Ovary (tissue), 9 donors: ENCODE results near the gene CCDC188. TPM values are rescaled to one million over a fixed set of nuclear protein-coding genes. Genes with fewer than 3 reads are reported as not detected.

Source experiments
- DNase-seq, 5 donors: peaks; one replicate each; pipeline ENCODE4 v3.0.0-alpha.2; 2019 to 2020
- H3K27ac ChIP-seq, 2 donors: fragments of 200-600 bp; one replicate each; pipeline versions ENCODE4 v1.5.1 to v1.8.0; 2019 to 2022
- H3K27me3 ChIP-seq: fragments of 200-600 bp; one replicate; pipeline ENCODE4 v1.8.0; 2022
- H3K36me3 ChIP-seq: fragments of 200-600 bp; sonication (generic); one replicate; pipeline ENCODE4 v1.5.1; 2019
- H3K4me1 ChIP-seq: one replicate; pipeline ENCODE4 v1.8.1; 2013; ENCODE audit warnings: mild to moderate bottlenecking, moderate library complexity; ENCODE audit not compliant: insufficient read depth
- H3K4me3 ChIP-seq: fragments of 200-600 bp; sonication (generic); one replicate; pipeline ENCODE4 v1.5.1; 2017
- H3K9me3 ChIP-seq, 2 donors: fragments of 200-600 bp in 1 of 2; sonication (generic) in 1 of 2; one replicate each; pipeline versions ENCODE4 v1.5.1 to v1.8.1; 2013 to 2019; ENCODE audit warnings: mild to moderate bottlenecking in 1 of 2, moderate library complexity in 1 of 2
- CTCF ChIP-seq, 3 donors: fragments of 450-650 bp in 2 of 3; fragments of 200-600 bp in 1 of 3; IDR thresholded peaks; one replicate each; pipeline versions ENCODE4 v1.5.1 to v1.8.0; 2016 to 2022; ENCODE audit warnings: antibody characterized with exemption in 3 of 3, mild to moderate bottlenecking in 1 of 3
- EP300 ChIP-seq: sonication (generic); formaldehyde crosslinking; IDR thresholded peaks from one replicate; pipeline ENCODE4 v1.6.1; 2017; ENCODE audit warnings: antibody characterized with exemption
- POLR2A ChIP-seq: fragments of 450-650 bp; IDR thresholded peaks from one replicate; pipeline ENCODE4 v1.6.1; 2017; ENCODE audit warnings: antibody characterized with exemption, mild to moderate bottlenecking, moderate library complexity
- WGBS, 3 donors: extraction: QIAGEN DNeasy Blood & Tissue Kit in 1 of 3; methylation state at CpG; one replicate each; pipeline versions ENCODE4 v1.1.5 to v1.1.7; 2013 to 2017; 5-methylcytosine and 5-hydroxymethylcytosine counted together
- intact Hi-C, 4 donors: fragments of 100-400 bp; cut with DNase I; formaldehyde crosslinking; loops; one replicate each; pipeline versions ENCODE4 v1.11.0 to v1.15.1; 2022 to 2023
- polyA plus RNA-seq, 2 donors: library from polyadenylated mRNA; stranded (reverse); fragments of 200-250 nt in 1 of 2; fragments of 350-450 nt in 1 of 2; fragmentation: Illumina TruSeq in 1 of 2; extraction: RNeasy Lipid Tissue Mini Kit (QIAGEN cat#74804) in 1 of 2; gene quantifications; one replicate each; pipeline ENCODE4 v1.2.3, GENCODE V29; 2013 to 2014
- total RNA-seq, 7 donors: library from RNA; depleted of rRNA in 2 of 7; stranded (reverse); fragments of >200 nt in 2 of 7; fragmentation: NEBNext Ultra II Directional in 3 of 7; extraction: Animal tissue kit (Norgen Biotek cat#: 25700) in 3 of 7; gene quantifications; one replicate each; pipeline versions ENCODE4 v1.1.0 to v1.2.4, GENCODE V29; 2016 to 2023
- donor health status: DM: no; HTN: no; CAD: no; lungs with moderate emphysema.
- donor health status: DM: no; HTN: no; CAD: no.
- donor health status: Bipolar disorder and iron deficiency.
- donor health status: DM: yes; HTN: yes; CAD: no.
- donor health status: DM: no; HTN: no; CAD: no.
- donor health status: DM: yes; HTN: yes; CAD: no.

The CCDC188 gene
- total and polyA plus RNA-seq, 9 donors: 0.27 to 1.1 (median 0.42) TPM; not detected in 1

- Histone ChIP-seq H3K27ac (no peak overlapping the region), H3K9me3 (no peaks in the 10 kb centered on the region), H3K27me3 (no peaks in the 10 kb centered on the region), H3K4me1 (no peaks in the 10 kb centered on the region), H3K36me3 (peaks cover 4% of the 10 kb centered on the region), H3K4me3 (no peak overlapping the region)
- intact Hi-C loops: no loop called here
- WGBS, 3 donors: 89 to 94% (median 94%) methylated on average over 7 of the region's 7 CpGs
- TF ChIP-seq POLR2A: no peak
- TF ChIP-seq CTCF (IDR thresholded peaks at IDR 0.05): no peak
- TF ChIP-seq EP300: no peak
- peak in 1 of 5 donors; percentile 18 for DNase-seq
These were observed 43.4 kb downstream of the CCDC188 start for GRCh38 chr22:20107471-20107901.

GRCh38 chr22:20106849-20107237 lies 44.0 kb downstream of the CCDC188 start:
- WGBS, 3 donors: 90 to 95% (median 90%) methylated on average over 10 of the region's 10 CpGs
- TF ChIP-seq CTCF (IDR thresholded peaks at IDR 0.05) (no peak), EP300 (no peak), POLR2A (no peak)
- Histone ChIP-seq H3K4me1 (no peaks in the 10 kb centered on the region), H3K4me3 (no peak overlapping the region), H3K27ac (no peak overlapping the region), H3K9me3 (no peaks in the 10 kb centered on the region), H3K27me3 (no peaks in the 10 kb centered on the region), H3K36me3 (peaks cover 4% of the 10 kb centered on the region)
- intact Hi-C loops: no loop called here
- DNase-seq: peak in 1 of 5 donors; percentile 11

- intact Hi-C loops: no loop called here
- 84 to 88% (median 88%) methylated on average over 20 of the region's 20 CpGs for WGBS, 3 donors
- H3K27me3 ChIP-seq: no peaks in the 10 kb centered on the region
- H3K9me3 ChIP-seq: no peaks in the 10 kb centered on the region
- peaks cover 4% of the 10 kb centered on the region for H3K36me3 ChIP-seq
- no peaks in the 10 kb centered on the region for H3K4me1 ChIP-seq
- no peak for DNase-seq
- no peak overlapping the region for H3K27ac ChIP-seq
- TF ChIP-seq CTCF (IDR thresholded peaks at IDR 0.05): no peak
- no peak overlapping the region for H3K4me3 ChIP-seq
These were observed 44.5 kb downstream of the CCDC188 start for GRCh38 chr22:20106205-20106848.

GRCh38 chr22:20105456-20106204 lies 45.2 kb downstream of the CCDC188 start:
- WGBS, 3 donors: 85 to 96% (median 93%) methylated on average over 7 of the region's 7 CpGs
- Histone ChIP-seq H3K27me3 (no peaks in the 10 kb centered on the region), H3K9me3 (no peaks in the 10 kb centered on the region), H3K36me3 (peaks cover under 1% of the 10 kb centered on the region), H3K4me1 (no peaks in the 10 kb centered on the region), H3K4me3 (no peak overlapping the region), H3K27ac (no peak overlapping the region)
- no peak for TF ChIP-seq EP300
- TF ChIP-seq CTCF (IDR thresholded peaks at IDR 0.05): no peak
- TF ChIP-seq POLR2A: no peak
- intact Hi-C loops: no loop called here
- no peak for DNase-seq
